Left hindlimb (tissue), 1 donor: Measurements from ENCODE around the gene CEACAM6.

ENCODE experiments used
- DNase-seq: peaks from one replicate; pipeline ENCODE4 v3.0.0-alpha.2; 2018

CEACAM6 gene

DNA sequence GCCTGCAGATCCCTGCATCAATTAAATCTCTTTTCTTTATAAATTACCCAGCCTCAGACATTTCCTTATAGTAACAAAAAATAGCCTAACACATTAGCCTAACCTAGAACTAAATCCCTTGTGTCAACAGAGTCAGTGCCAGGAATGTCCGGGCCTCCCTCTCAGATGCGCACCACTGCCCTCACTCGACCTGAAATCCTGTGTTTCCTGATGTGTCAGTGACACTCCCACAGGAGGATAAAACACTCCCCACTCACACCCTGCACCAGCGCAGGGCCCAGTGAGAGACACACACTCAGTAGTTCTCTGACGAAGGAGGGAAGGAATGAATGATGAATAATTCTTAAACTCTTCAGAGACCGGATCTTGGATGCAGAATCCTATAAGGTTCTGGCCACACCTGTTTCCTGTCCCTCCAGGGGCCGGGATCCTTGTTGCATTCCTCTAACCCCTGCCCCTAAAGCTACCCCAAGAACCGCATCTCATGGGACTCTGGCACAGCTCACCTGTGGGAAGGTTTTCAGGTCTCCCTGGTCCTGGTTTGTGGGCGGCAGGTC is 44.2 kb downstream of the CEACAM6 start:
- no peak for DNase-seq

DNA sequence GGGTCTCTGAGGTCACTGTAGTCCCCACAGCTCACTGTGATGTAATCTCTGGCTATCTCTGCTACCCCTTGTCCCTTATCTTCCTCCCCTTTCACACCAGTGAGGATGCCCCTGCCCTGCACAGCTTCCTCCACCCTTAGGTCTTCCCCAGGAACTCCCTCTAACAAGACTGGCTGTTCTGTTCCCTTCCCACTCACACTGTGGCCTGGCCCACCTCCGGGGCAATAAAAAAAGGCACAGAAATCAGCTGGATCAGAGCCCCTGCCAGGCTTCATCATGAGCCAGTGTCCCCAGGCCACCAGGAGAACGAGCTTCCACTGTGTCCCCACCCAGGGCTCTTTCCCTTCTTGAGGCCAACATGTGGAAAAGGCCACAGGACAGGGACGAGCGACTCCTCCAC is 45.7 kb downstream of the CEACAM6 start:
- DNase-seq = no peak

DNA sequence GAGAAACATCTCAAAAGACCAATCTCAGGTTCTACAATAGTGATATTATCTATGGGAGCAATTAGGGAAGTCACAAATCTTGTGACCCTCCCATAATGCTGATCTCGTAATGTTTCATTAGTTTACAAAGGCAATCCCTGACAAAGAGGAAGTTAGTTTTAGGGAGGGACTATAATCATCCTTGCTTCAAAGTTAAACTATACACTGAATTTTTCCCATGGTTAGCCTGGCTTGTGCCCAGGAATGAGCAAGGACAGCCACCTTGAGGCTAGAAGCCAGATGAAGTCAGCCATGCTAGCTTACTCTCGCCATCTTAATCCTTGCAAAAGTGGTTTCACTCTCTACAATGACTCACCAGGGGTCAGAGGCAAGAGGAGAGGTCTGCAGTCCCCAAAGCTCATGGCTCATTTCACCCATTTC is 46.5 kb downstream of the CEACAM6 start:
- no peak for DNase-seq

DNA sequence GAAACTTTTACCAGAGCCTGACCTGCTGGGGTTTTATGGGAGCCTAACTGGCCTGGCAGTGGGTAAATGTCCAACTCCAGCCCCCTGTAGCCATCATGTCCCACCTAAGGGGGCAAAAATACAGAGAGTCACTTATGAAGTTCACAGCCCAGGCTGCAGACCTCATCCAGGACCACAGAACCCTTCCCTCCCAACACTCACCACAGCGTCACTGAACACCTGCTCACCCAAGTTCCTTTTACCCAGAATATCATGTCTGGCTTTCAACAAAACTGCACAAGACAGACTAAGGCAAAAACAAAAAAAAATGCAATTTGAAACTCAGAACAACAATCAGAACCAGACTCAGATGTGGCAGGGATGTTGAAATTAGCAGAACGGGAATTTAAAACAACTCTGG is 47.4 kb downstream of the CEACAM6 start:
- no peak for DNase-seq

DNA sequence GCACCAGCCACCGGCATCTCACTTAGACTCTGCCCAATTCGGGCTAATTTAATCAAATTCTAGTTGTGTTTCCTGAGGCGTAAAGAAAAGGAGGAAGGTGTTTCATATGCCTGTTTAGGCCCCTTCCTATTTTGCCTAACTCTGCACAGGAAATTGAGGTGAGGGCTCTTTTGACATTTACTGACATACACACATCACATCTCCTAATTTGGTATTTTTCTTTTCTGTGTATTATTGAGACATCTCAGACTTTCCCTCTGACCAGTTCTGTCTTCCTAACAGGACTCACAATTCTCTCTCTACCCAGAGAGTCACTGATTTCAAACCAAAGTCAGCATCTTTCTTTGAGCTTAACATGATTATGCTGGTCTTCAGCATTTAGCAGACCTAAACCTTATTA is 49.0 kb downstream of the CEACAM6 start:
- DNase-seq = no peak

DNA sequence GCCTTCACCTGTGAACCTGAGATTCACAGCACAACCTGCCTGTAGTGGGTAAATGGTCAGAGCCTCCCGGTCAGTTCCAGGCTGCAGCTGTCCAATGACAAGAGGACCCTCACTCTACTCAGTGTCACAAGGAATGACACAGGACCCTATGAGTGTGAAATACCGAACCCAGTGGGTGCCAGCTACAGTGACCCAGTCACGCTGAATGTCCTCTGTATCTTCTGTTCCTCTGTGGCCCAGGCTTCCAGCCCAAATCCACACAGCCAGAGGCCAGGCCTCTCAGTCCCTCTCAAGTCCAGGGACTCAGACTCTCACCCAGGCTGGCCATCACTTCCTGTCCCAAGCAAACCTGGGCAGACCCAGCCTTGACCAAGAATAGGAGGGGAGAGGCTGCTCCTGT is 51.8 kb downstream of the CEACAM6 start:
- no peak for DNase-seq

DNA sequence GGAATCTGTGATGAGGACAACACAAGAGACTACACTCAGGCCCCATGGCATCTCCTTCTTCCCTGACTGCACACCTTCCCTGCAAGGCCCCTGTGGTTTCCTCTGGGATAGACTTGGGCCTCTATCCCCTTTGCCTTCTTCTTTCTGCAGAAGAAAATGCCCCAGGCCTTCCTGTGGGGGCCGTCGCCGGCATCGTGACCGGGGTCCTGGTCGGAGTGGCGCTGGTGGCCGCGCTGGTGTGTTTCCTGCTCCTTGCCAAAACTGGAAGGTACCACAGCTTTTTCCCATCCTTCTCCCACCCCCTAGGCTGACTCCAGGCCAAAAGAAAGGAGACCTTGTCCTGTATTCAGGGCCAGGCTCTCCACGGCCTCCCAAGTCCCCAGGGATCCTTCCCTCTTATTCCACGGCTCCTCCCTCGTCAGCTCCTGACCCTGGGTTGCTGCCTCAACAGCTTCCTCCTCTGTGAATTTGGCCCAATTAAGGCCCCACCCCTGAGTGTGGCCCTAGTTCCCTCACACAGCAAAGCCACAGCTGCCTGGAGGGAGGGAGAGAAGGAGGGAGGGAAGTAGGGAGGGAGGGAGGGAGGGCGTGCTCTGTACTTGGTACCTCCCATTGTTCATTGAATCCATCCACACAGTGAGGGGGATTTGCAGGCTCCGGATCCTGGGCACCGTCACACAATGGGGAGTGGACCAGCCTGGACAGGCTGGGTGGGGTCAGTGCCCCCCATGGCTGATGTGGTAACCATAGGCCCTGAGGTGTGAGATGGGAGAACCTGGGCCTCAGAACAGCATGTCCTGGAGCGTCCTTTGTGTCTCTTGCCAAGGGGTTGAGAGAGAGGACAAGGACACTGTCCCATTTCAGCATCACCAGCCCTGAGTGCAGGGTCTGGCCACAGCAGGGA is 53.6 kb downstream of the CEACAM6 start:
- no peak for DNase-seq

DNA sequence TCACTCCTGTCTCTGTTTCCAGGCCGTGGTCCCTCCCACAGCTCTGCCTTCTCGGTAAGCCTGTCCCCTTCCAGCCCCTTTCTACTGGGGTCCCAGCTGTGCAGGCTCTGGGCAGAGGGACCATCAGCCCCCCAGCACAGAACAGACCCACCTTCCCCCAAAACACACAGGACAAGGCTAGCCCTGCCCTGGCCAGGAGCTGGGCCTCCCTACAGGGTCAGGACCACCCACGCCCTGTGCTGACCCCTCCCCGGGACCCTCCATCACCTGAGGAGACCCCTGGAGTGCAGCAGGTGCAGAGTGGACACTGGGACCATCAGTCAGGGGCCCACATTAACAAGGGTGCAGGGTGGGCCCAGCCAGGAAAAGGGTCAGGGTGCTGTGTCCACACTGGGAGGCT is 55.0 kb downstream of the CEACAM6 start:
- no peak for DNase-seq

DNA sequence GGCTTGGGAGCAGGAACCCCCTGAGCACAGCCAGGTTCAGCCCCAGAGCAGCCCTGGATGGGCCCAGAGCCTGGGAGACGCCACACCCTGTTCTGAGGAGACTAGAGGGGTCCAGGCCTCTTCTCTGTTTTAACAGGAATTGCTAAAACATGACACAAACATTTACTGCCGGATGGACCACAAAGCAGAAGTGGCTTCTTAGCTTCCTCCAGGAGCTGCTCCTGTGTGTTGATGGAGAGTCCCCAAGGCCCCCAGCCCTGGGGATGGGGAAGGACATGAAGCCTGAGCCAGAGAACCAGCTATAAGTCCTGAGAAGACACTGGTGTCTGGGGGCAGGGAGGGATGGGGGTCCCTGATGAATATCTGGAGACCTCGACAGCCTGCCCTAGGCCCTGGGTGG is 55.7 kb downstream of the CEACAM6 start:
- DNase-seq = no peak

DNA sequence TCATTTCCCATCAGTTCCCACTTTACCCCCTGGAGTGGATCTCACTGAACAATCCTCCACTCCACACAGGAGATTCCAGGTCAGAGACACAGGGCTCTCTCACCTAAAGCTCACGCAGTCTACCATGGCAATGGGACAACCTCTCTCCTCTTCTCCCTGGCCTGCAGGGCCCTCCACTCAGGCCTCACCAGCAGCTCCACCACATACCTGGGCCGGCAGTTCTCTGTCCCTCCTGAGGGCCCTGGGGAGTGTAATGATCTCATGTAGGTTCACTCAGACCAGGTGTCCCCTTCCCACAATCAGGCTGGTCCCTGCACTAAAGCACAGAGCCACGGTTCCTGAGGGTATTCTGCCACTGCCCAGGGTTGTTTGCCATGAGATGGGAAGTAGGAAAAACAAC is 56.7 kb downstream of the CEACAM6 start:
- no peak for DNase-seq

DNA sequence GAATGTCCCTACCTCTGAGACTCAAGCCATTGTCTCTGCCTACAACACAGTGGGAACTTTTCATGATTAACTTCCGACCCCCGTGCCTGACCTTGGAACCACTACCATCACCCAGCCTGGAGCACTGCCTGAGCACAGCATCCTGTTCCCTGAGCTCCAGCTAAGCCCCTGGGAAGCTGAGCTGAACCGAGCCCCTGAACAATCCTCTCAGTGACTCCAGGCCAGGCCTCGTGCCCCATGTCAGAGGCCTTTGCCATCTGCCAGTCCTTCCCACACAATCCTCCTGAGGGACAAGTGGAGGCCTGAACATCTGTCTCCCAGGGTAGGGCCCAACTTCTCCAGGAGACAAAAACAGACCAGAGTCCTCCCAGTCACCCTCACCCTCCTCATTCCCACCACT is 58.6 kb downstream of the CEACAM6 start:
- no peak for DNase-seq

DNA sequence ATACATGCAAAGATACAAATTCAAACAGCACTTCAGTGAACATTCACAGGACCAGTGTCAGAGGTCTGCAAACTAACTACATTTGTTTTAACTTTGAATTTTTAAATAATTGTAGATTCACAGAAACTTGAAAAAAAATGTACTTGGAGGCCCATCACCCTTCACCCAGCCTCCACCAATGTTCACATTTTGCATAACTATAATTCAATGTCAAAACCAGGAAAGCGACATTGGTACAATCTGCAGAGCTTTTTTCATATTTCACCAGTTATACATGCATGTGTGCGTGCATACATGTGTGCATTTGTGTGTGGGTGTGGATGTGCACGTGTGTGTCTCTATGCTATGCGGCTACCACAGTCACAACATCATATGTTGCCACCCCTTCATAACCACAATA is 60.0 kb downstream of the CEACAM6 start:
- no peak for DNase-seq

DNA sequence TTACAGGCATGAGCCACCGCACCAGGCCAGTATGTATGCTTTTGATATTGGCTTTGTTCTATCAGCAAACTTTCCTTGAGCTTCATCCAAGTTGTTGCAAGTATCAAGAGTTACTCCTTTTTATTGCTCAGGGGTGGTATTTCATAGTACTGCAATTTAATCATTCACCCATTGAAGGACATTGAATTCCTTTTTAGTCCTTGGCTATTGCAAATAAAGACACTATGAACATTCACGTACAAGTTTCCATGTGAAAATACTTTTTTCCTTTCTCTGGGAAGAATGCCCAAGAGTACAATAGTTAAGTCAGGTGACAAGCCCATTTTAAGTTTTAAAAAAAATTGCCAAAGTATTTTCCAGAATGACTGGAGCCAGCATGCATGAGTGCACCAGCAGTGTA is 61.4 kb downstream of the CEACAM6 start:
- no peak for DNase-seq

DNA sequence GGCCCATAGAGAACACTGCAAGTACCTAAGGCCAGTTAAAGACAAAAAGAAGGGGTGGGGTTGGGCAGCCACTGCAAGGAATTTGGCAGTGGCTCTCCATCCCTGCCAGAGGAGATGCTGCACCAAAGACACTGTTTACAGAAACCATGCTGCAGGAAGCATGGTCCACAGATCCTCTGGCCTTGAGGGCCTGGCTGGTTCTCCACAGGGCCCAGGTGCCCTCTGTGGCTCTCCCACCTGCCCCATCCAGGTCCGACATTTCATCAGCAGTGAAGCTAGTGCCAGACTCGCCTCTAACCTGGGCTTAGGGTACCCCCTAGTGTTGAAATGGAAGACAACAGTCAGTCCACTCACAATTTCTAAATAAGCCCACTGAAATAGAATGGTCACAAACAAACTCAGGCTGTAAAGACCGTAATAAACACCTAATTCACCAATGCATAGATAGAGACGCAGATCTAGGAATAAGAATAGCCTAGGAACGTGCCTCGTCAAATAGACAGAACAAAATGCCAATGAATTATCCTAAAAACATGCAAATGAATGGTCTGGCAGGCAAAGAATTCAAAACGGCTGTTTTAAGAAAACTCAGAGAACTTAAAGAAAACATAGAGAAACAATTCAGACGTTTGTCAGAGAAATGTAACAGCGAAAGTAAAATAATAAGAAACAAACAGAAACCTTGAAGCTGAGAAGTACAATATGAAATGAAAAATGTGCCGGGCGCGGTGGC is 65.8 kb downstream of the CEACAM6 start:
- DNase-seq = no peak
